SK-N-SH (cell line): ENCODE measurements around the gene S100A10. TPM values are rescaled to one million over a fixed set of nuclear protein-coding genes. Genes with fewer than 3 reads are reported as not detected.

Source experiments
- CTCF ChIA-PET: fragments of 300-600, 350-600 bp; formaldehyde crosslinking; extraction: SDS; loops from one replicate; lab custom pipeline; 2021; lab: Yijun Ruan, JAX
- POLR2A ChIA-PET: fragments of 350-600 bp; sonication (Branson Sonifier 250); formaldehyde crosslinking; extraction: SDS; loops from one replicate; lab custom pipeline; 2020; ENCODE audit warnings: antibody characterized with exemption, inconsistent platforms; lab: Yijun Ruan, JAX
- DNase-seq: peaks from one replicate; pipeline ENCODE4 v3.0.0; 2012
- H2AFZ ChIP-seq: fragments of 200-600 bp; sonication (generic); 2 replicates; pipeline ENCODE4 v1.8.1; 2016; ENCODE audit warnings: antibody characterized with exemption, mild to moderate bottlenecking, low read depth
- H3F3A ChIP-seq: fragments of 200-600 bp; sonication (generic); replicated peaks from 2 replicates; pipeline ENCODE3; 2016; ENCODE audit warnings: antibody characterized with exemption, mild to moderate bottlenecking; ENCODE audit not compliant: insufficient read depth
- H3K27ac ChIP-seq, 2 experiments: fragments of 200-500 bp in 1 of 2; fragments of 200-600 bp in 1 of 2; sonication (Bioruptor generic) in 1 of 2; sonication (generic), shearing (Covaris generic) in 1 of 2; 2 replicates each; pipeline versions ENCODE4 v1.5.1 to v1.6.1; 2014 to 2016; ENCODE audit warnings: low read depth in 2 of 2, inconsistent platforms in 1 of 2, low read length in 1 of 2, mild to moderate bottlenecking in 1 of 2, mixed read lengths in 1 of 2
- H3K27me3 ChIP-seq: fragments of 200-600 bp; sonication (generic), shearing (Covaris generic); 2 replicates; pipeline ENCODE4 v1.6.1; 2016; ENCODE audit warnings: mixed run types; ENCODE audit not compliant: insufficient read depth
- H3K36me3 ChIP-seq, 2 experiments: fragments of 200-500 bp in 1 of 2; fragments of 200-600 bp in 1 of 2; sonication (Bioruptor generic) in 1 of 2; sonication (generic) in 1 of 2; replicated peaks in 1 of 2; 2 replicates each; pipeline versions ENCODE3 to v1.5.1; 2014 to 2016; ENCODE audit warnings: low read length in 1 of 2, mild to moderate bottlenecking in 1 of 2; ENCODE audit not compliant: insufficient read depth in 2 of 2, control insufficient read depth in 1 of 2
- H3K4me1 ChIP-seq, 2 experiments: fragments of 200-500 bp in 1 of 2; fragments of 200-600 bp in 1 of 2; sonication (Bioruptor generic) in 1 of 2; sonication (generic), shearing (Covaris generic) in 1 of 2; 2 replicates each; pipeline versions ENCODE4 v1.5.1 to v1.6.1; 2014 to 2016; ENCODE audit warnings: low read depth in 1 of 2, low read length in 1 of 2, mixed run types in 1 of 2; ENCODE audit not compliant: insufficient read depth in 2 of 2, control insufficient read depth in 1 of 2
- H3K4me2 ChIP-seq: fragments of 200-600 bp; sonication (generic), shearing (Covaris generic); 2 replicates; pipeline ENCODE4 v1.6.1; 2017; ENCODE audit warnings: mixed run types
- H3K4me3 ChIP-seq, 2 experiments: fragments of 200-500 bp in 1 of 2; fragments of 200-600 bp in 1 of 2; sonication (Bioruptor generic) in 1 of 2; sonication (generic), shearing (Covaris generic) in 1 of 2; 2 replicates each; pipeline versions ENCODE4 v1.5.1 to v1.8.1; 2014 to 2016; ENCODE audit warnings: low read depth in 2 of 2, inconsistent platforms in 1 of 2, low read length in 1 of 2, mild to moderate bottlenecking in 1 of 2, mixed read lengths in 1 of 2, moderate library complexity in 1 of 2
- H3K79me2 ChIP-seq: fragments of 200-600 bp; sonication (generic); 2 replicates; pipeline ENCODE4 v1.8.1; 2017; ENCODE audit warnings: mild to moderate bottlenecking; ENCODE audit not compliant: insufficient read depth
- H3K9ac ChIP-seq: fragments of 200-600 bp; sonication (generic); 2 replicates; pipeline ENCODE4 v1.6.1; 2017; ENCODE audit warnings: mixed run types
- H3K9me2 ChIP-seq: fragments of 200-600 bp; sonication (generic); 2 replicates; pipeline ENCODE4 v1.6.1; 2017; ENCODE audit warnings: mixed run types
- H3K9me3 ChIP-seq: fragments of 200-600 bp; sonication (generic); 2 replicates; pipeline ENCODE4 v1.6.1; 2017; ENCODE audit warnings: mixed run types, mild to moderate bottlenecking, moderate library complexity
- H4K20me1 ChIP-seq: fragments of 200-600 bp; sonication (generic); 2 replicates; pipeline ENCODE4 v1.6.1; 2017; ENCODE audit warnings: mild to moderate bottlenecking, mixed run types; ENCODE audit not compliant: insufficient read depth
- EP300 ChIP-seq, 2 experiments: IDR thresholded peaks; 2 replicates each; pipeline versions ENCODE4 v1.4.0 to v1.6.1; 2012; ENCODE audit warnings: borderline replicate concordance in 1 of 2, low read depth in 1 of 2, low read length in 1 of 2
- EZH2phosphoT487 ChIP-seq: fragments of 200-600 bp; sonication (generic); IDR thresholded peaks from 2 replicates; pipeline ENCODE4 v1.6.1; 2017; ENCODE audit warnings: low read depth, mixed run types, mild to moderate bottlenecking, antibody characterized with exemption, moderate library complexity, borderline replicate concordance
- JUND ChIP-seq: IDR thresholded peaks from 2 replicates; pipeline ENCODE4 v1.4.0; 2012
- MEF2A ChIP-seq: IDR thresholded peaks from 2 replicates; pipeline ENCODE4 v1.4.0; 2012; ENCODE audit warnings: low read depth, borderline replicate concordance
- NFIC ChIP-seq: IDR thresholded peaks from 2 replicates; pipeline ENCODE4 v1.4.0; 2012; ENCODE audit warnings: borderline replicate concordance
- RAD21 ChIP-seq: IDR thresholded peaks from 2 replicates; pipeline ENCODE4 v1.6.1; 2012; ENCODE audit warnings: mild to moderate bottlenecking, low read length
- RCOR1 ChIP-seq: fragments of 150-350 bp; IDR thresholded peaks from 2 replicates; pipeline ENCODE4 v1.6.1; 2017; ENCODE audit warnings: antibody characterized with exemption, low read length
- RFX5 ChIP-seq: IDR thresholded peaks from 2 replicates; pipeline ENCODE4 v1.6.1; 2012; ENCODE audit warnings: mild to moderate bottlenecking, improper control_type of control experiment, low read length
- RXRA ChIP-seq: IDR thresholded peaks from 2 replicates; pipeline ENCODE4 v1.4.0; 2012; ENCODE audit warnings: low read depth, mild to moderate bottlenecking, borderline replicate concordance
- SIN3A ChIP-seq: IDR thresholded peaks from 2 replicates; pipeline ENCODE4 v1.6.1; 2012; ENCODE audit warnings: low read depth, mild to moderate bottlenecking, low read length, moderate library complexity, borderline replicate concordance
- SMC3 ChIP-seq: IDR thresholded peaks from 2 replicates; pipeline ENCODE4 v1.6.1; 2012; ENCODE audit warnings: low read depth, low read length, improper control_type of control experiment
- YY1 ChIP-seq: IDR thresholded peaks from 2 replicates; pipeline ENCODE4 v1.4.0; 2012; ENCODE audit warnings: low read depth, mild to moderate bottlenecking
- WGBS: methylation state at CpG from one replicate; pipeline ENCODE4 v1.1.6; 2017; ENCODE audit warnings: low lambda C conversion rate; 5-methylcytosine and 5-hydroxymethylcytosine counted together
- polyA plus RNA-seq, 3 experiments: library from polyadenylated mRNA; depleted of rRNA; stranded (reverse); fragments of >200 nt; gene quantifications; 2 replicates each; pipeline ENCODE4 v1.2.3, GENCODE V29; 2012
- TF ChIP-seq, protein P1 (sequence below): IDR thresholded peaks from 2 replicates; pipeline ENCODE4 v1.4.0; 2012; ENCODE audit warnings: low read depth, borderline replicate concordance
- TF ChIP-seq, protein P2 (sequence below): fragments of 150-350 bp; IDR thresholded peaks from 2 replicates; pipeline ENCODE4 v1.6.1; 2016; ENCODE audit warnings: mild to moderate bottlenecking, low read depth, low read length
- TF ChIP-seq, protein P3 (sequence below): IDR thresholded peaks from 2 replicates; pipeline ENCODE4; 2012

Gene S100A10
- polyA plus RNA-seq, 1 of the 3 experiments (the other 2 are of a cell fraction) = 161 TPM

DNA sequence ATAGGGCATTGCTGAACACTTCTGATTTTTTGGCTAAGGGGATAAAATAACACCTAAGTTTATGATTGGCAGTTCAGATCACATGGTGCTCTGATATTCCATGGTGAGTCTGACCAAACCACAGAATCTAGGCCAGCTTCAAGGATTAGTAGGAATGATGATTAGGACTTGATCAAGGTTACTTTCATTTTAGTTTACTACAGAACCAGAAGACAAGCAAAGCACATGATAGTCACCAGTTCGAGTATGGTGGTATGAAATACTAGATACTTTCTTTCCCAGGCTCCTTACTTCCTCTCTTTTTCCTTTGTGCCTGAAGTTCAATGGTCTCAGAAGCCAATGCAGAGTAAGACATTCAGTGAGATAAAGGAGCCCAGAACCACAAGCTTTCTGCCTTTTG is 26.6 kb downstream of the S100A10 start:
- POLR2A ChIA-PET = no interaction called here
- Histone ChIP-seq H3K4me2 (no peak overlapping the region), H3K9me2 (no peaks in the 10 kb centered on the region), H3K4me3 (no peak overlapping the region), H3K27ac (no peak overlapping the region), H3K79me2 (no peaks in the 10 kb centered on the region), H3F3A (no peaks in the 10 kb centered on the region), H3K9ac (no peak overlapping the region), H3K27me3 (peaks cover 17% of the 10 kb centered on the region; the same call in 1 of the 2 replicates), H3K4me1 (peaks cover 0 to 9% of the 10 kb centered on the region in 2 experiments; a peak in 3 of 4 replicates), H2AFZ (no peak overlapping the region), H4K20me1 (no peaks in the 10 kb centered on the region), H3K36me3 (no peaks in the 10 kb centered on the region), H3K9me3 (no peaks in the 10 kb centered on the region)
- CTCF ChIA-PET = interaction anchor here (6.8 kb wide), 1 partner anchor 35 kb away, joined by 48 read pairs; no protein-coding TSS in a partner anchor
- no peak for DNase-seq
- WGBS = 7% methylated on average over 1 of the region's 1 CpG
- no peak for TF ChIP-seq RAD21
- TF ChIP-seq, protein P1, sequence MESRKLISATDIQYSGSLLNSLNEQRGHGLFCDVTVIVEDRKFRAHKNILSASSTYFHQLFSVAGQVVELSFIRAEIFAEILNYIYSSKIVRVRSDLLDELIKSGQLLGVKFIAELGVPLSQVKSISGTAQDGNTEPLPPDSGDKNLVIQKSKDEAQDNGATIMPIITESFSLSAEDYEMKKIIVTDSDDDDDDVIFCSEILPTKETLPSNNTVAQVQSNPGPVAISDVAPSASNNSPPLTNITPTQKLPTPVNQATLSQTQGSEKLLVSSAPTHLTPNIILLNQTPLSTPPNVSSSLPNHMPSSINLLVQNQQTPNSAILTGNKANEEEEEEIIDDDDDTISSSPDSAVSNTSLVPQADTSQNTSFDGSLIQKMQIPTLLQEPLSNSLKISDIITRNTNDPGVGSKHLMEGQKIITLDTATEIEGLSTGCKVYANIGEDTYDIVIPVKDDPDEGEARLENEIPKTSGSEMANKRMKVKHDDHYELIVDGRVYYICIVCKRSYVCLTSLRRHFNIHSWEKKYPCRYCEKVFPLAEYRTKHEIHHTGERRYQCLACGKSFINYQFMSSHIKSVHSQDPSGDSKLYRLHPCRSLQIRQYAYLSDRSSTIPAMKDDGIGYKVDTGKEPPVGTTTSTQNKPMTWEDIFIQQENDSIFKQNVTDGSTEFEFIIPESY = no peak
- TF ChIP-seq, protein P2, sequence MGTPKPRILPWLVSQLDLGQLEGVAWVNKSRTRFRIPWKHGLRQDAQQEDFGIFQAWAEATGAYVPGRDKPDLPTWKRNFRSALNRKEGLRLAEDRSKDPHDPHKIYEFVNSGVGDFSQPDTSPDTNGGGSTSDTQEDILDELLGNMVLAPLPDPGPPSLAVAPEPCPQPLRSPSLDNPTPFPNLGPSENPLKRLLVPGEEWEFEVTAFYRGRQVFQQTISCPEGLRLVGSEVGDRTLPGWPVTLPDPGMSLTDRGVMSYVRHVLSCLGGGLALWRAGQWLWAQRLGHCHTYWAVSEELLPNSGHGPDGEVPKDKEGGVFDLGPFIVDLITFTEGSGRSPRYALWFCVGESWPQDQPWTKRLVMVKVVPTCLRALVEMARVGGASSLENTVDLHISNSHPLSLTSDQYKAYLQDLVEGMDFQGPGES = no peak
- TF ChIP-seq RCOR1 = no peak
- TF ChIP-seq MEF2A = no peak
- TF ChIP-seq YY1 = no peak
- TF ChIP-seq, protein P3, sequence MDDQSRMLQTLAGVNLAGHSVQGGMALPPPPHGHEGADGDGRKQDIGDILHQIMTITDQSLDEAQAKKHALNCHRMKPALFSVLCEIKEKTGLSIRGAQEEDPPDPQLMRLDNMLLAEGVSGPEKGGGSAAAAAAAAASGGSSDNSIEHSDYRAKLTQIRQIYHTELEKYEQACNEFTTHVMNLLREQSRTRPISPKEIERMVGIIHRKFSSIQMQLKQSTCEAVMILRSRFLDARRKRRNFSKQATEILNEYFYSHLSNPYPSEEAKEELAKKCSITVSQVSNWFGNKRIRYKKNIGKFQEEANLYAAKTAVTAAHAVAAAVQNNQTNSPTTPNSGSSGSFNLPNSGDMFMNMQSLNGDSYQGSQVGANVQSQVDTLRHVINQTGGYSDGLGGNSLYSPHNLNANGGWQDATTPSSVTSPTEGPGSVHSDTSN = no peak
- no peak for TF ChIP-seq JUND
- no peak for TF ChIP-seq EP300 (IDR thresholded peaks at IDR 0.05; ENCODE audit: borderline replicate concordance in 1 of 2, low read depth in 1 of 2, low read length in 1 of 2)
- no peak for TF ChIP-seq RFX5

DNA sequence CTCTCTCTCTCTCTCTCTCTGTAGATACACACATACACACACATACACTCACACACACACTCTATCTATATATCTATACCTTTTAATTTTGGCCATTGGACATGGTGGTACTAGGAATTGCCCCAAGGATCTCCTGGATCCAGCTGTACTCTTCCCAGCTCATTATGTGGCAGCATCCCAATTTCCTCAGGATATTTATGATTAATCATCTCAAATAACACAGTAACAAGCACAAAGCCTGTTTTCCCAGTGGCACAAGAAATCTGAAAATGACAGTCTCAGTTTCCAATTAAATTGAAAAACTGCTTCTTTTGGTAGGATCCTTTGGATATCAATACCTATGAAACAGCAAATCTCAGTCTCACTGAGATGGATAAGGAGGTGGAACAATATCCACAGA is 27.6 kb downstream of the S100A10 start:
- H3K4me3 ChIP-seq = no peak overlapping the region
- ChIA-PET POLR2A (no interaction called here), CTCF (interaction anchor here (6.8 kb wide), 1 partner anchor 36 kb away, joined by 48 read pairs; no protein-coding TSS in a partner anchor)
- H2AFZ ChIP-seq = no peak overlapping the region
- H3K79me2 ChIP-seq = no peaks in the 10 kb centered on the region
- H3K4me2 ChIP-seq = no peak overlapping the region
- no peak overlapping the region for H3K9ac ChIP-seq
- DNase-seq = no peak
- no peak for TF ChIP-seq EZH2phosphoT487
- TF ChIP-seq YY1 = no peak
- TF ChIP-seq RCOR1 = no peak
- no peak for TF ChIP-seq RAD21
- TF ChIP-seq RXRA = no peak
- no peak for TF ChIP-seq NFIC
- no peak for TF ChIP-seq SIN3A
- no peak for TF ChIP-seq SMC3
- TF ChIP-seq EP300 (IDR thresholded peaks at IDR 0.05; ENCODE audit: borderline replicate concordance in 1 of 2, low read depth in 1 of 2, low read length in 1 of 2) = no peak
- no peaks in the 10 kb centered on the region for H3F3A ChIP-seq
- H3K9me3 ChIP-seq = no peaks in the 10 kb centered on the region
- peaks cover 0 to 9% of the 10 kb centered on the region in 2 experiments; a peak in 3 of 4 replicates for H3K4me1 ChIP-seq
- H4K20me1 ChIP-seq = no peaks in the 10 kb centered on the region
- H3K9me2 ChIP-seq = no peaks in the 10 kb centered on the region
- peaks cover 27% of the 10 kb centered on the region; the same call in 1 of the 2 replicates for H3K27me3 ChIP-seq
- no peaks in the 10 kb centered on the region for H3K36me3 ChIP-seq
- H3K27ac ChIP-seq = no peak overlapping the region
